GM04504 (cell line): ENCODE data around the gene SCP2D1.
A peak's percentile ranks its signal among the peaks of the same experiment; 100 is the strongest.
"Not testable (repeated sequence)": the region's sequence is repeated elsewhere in the genome, so short reads cannot be mapped to it uniquely, and the experiment has no call there.

Experiments used
- DNase-seq: peaks from one replicate; pipeline ENCODE4 v3.0.0-alpha.2; 2012; ENCODE audit warnings: low read depth

SCP2D1 gene

DNA sequence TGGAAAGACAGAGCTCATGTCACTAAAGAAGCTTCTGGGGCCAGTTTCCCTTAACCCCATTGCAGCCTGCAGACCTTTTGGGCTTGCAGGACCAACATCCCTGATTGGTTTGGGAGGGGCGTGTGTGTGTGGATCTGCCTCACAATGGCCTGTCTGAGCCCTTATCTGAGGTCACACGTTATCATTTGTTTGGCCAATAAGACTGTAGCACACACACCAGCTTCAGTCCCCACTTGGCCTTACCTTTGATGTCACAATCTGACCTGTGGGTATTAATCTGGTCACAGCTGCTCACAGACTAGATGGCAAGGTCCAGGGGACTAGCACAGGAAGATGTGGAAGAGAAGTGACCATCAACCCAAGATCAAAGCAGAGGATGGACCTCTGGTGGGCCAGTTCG is at the start of gene SCP2D1:
SCP2D1 (plus strand) TSS at position 301 of the 400 bp plus-strand sequence; CDS start at position 334, 33 bp downstream.
- no peak for DNase-seq

DNA sequence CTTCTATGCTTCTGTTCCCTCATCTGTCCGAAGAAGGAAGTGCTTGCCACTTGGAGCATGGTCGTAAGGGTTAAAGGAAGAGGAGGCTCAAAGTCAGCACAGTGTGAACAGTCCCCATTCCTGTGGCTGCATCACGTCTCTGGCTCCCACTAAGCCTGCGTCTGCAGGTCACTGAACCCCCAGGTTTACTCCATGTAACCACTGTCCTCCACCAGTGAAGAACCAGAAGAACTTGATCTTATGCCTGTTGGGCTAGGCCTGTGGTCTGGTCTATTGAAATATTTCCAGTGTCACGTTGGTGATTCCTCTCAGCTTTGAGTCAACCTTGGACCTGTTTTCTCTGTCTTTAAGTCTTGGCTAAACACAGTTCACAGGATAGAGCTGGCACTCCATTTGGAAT is 45.9 kb upstream of the SCP2D1 start:
- no peak for DNase-seq

DNA sequence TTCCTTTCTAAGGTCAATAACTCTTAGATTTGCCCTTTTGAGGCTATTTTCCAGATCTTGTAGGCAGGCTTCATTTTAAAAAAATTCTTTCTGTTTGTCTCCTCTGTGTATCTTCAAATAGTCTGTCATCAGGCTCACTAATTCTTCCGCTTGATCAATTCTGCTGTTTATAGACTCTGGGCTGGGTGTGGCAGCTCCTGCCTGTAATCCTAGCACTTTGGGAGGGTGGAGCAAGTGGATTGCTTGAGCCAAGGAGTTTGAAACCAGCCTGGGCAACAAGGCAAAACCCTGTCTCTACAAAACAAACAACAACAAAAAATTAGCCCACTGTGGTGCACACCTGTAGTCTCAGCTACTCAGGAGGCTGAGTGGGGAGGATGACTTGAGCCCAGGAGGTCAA is 40.0 kb upstream of the SCP2D1 start:
- DNase-seq, result no peak

DNA sequence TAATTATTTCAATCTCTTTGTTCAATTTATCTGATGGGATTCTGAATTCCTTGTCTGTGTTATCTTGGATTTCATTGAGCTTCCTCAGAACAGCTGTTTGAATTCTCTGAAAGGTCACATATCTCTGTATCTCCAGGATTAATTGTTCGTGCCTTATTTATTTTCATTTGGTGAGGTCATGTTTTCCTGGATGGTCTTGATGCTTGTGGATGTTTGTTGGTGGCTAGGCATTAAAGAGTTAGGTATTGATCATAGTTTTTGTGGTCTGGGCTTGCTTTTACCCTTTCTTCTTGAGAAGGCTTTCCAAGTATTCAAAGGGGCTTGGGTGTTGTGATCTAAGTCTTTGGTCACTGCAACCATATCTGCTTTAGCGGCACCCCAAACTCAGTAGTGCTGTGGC is 39.4 kb upstream of the SCP2D1 start:
- DNase-seq, result no peak

DNA sequence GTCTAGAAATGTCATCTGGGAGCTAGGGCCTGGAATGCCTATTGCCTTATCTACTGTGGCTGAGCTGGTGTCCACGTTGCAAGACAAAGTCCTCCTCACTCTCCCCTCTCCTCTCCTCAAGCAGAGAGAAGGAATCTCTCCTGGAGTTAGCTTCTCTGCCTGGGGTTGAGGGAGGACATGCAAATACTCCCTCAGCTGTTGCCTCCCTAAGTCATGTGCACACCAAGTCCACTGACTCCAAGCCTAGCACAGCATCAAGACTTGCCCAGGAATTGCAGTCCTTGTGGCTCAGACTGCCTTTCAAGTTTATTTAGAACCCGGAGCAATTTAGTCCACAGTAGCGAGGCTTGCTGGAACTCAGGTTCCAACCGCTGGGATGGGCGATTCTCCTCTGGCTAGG is 38.0 kb upstream of the SCP2D1 start:
- DNase-seq, result no peak

DNA sequence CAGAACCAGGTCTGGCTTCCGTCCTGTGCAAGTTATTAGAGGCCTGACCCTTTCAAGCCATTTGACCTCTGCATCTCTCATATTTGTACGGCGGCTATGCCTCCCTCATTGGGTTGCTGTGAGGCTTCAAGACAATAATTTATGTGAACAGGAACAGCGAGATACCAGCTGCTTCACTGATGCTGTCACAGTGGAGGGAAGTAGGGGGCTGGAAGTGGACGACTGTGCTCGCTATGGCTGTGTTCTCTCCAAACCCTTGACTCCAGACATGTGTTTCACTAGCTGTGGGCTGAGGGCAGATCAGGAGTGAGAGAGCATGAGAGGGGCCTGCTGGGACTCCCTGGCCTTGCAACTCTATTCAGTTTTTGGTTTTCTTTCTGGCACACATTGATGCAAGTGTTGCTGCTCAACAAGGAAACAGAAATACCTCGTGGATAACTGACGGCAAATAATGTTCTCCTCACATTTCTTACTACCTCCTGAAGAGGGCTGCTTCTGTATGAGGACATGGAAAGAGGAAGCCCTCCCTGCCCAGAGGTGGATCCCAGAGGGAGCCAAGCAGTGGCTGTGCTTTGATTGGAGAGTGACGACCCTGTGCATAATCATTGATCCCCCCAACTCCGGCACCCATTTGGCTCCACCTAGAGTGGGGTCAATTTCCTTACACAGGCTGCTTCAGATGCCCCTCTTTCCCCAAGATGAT is 34.7 kb upstream of the SCP2D1 start:
- DNase-seq, result no peak

DNA sequence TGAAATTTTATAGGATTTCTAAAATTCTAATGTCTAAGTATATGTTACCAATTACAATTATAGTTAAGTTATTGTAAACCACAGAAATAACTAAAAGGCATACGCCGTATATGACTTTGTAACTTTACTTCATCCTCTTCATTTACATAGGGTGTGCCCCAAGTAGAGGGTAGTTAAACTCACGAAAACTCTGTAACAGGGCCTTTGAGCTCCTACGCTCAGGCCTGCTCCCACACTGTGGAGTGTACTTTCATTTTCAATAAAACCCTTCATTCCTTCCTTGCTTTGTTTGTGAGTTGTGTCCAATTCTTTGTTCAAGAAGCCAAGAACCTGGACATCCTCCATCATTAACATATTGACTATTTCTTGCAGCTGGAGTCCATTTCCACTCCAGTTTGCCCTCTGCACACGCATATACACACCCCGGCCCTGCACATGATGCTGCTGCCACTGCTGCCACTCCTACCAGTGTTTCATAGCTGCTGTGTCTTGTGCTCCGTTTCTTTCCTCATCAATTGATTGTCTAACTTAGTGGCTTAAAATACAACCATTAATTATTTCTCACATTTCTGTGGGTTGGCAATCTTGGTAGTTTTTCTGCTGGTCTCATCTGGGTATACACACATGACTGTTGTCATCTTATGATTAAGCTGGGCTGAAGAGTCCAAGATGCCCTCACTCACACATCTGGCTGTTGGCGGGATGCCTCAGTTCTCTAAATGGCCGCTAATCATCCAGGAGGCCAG is 33.0 kb upstream of the SCP2D1 start:
- no peak for DNase-seq

DNA sequence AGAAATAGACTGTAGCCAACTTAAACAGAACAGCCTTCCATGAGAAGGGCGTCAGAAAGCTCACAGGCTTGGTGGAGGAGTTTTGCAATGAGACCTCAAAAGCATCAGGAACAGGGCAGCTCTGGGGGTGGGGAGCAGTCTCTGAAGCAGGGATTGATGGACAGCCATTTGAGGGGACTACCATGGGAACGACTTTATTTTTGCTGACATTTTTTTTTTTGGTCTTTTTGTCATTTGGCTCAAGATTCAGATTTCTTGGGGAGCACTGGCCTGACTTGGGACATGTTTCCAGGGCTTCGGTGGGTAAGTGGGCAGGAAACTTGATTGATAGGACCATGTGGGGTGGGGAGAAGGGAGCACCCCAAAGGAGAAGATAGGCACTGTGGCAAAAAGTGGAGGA is 32.1 kb upstream of the SCP2D1 start:
- DNase-seq, result no peak

DNA sequence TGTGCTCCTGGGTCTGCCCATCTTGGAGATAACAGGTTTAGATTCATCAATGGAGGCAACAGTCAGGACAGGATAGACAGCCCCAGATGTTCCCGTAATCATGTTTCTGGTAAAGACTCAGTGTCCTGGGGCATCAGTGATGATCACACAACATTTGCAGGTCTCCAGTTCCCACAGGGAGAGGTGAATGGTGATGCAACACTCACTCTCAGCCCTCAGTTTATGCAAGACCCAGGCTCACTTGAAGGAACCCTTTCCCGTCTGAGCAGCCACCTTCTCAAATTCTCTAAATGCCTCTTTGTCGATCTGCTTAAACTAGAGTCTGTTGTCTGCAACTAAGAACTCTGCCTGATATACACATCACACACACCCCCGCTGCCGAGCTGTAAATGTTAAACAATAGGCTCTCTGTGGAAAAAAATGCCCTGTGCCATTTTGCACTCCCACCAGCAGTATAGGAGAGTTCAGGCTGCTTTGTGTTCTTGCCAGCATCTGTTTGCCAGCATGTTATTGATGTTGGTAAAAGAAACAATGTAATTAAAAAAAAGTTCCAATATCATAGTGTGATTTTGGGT is 30.1 kb upstream of the SCP2D1 start:
- DNase-seq, result no peak

DNA sequence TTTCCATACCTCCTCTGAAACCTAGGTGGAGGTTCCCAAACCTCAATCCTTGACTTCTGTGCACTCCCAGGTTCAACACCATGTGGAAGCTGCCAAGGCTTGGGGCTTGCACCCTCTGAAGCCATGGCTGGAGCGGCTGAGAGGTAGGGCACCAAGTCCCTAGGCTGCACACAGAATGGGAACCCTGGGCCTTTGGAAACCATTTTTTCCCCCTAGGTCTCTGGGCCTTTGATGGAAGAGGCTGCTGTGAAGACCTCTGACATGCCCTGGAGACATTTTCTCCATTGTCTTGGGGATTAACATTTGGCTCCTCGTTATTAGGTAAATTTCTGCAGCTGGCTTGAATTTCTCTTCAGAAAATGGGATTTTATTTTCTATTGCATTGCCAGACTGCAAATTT is 26.5 kb upstream of the SCP2D1 start:
- not testable (repeated sequence) for DNase-seq

DNA sequence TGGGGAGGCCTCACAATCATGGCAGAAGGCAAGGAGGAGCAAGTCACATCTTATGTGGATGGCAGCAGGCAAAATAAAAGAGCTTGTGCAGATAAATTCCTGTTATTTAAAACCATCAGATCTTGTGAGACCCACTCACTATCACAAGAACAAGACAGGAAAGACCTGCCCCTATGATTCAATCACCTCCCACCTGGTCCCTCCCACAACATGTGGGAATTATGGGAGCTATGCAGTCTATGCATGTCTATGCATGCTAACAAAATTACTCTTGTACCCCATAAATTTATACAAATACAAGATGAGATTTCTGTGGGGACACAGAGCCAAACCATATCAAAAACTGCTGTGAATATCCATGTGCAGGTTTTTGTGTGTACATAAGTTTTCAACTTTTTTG is 25.6 kb upstream of the SCP2D1 start:
- no peak for DNase-seq

DNA sequence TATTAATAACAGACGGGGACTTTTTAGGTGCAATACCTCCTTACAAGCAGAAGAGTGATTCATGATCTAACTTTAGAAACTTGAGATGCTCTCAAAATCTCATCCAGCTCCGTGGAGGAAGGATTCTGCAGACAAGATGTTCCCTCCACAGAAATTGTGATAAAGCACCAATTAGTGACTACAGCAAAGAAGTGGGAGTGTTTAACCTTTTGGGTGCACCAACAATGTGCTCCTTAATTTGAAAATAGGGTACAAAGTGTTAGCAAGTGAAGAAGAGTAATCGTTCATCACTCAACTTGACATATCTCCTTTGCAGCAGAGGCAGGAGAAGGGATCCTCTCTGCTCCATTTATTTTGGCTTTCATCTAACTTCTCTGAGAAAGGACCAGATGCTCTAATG is 22.8 kb upstream of the SCP2D1 start:
- no peak for DNase-seq

DNA sequence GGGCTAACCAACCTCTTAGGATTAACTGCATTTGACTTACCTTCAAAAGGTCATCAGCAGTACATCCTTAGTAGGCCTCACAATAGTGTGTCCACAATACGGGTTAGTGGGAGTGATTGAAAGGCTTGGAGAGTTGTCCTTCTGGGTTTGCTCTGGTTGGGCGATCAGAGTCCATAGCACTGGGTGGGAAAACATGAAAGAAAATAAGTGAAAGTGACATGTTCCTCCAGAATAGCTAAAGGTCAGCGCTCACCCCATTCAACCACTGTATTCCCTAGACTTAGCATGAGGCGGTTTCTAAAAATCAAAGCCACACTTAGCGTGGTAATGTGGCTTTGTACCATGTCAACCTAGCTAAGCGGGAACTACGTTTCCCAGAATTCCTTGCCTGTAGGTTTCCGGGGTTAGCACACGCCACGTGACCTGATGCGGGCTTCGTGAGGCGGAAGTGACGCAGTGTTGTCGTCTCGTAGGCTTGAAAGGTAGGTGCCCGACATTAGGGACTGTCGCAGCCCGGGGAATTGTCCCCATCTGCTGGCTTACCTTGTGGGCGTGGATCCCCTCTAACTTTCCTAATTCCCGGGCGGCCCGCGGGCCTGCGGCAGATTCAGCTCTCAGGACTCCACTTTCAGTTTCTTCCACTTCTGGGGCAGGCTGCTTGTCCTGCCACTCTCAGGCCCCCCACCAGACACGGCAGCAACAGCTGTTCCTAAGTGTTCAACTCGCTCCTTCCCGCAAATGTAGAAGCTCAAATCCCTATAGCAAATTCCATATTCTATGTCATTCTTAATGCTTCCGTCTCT is 19.8 kb upstream of the SCP2D1 start:
- DNase-seq, result peak; percentile 69

DNA sequence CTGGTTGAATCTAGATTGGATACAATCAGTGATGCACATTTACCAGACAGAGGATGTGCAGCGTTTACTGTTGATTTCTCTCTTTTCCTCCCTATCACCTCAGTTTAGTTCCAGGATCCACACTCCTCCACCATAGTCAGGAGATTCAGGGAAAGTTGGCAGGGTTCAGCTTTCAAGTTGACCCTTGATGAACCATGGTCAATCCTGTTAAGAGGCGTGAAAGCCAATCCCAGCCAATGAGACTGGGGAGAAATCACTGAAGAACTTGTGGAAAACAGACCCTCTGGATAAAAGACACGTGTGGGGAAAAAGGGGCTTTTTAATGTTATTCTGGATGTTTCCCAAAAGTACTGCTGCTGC is 19.2 kb upstream of the SCP2D1 start:
- DNase-seq, result no peak

DNA sequence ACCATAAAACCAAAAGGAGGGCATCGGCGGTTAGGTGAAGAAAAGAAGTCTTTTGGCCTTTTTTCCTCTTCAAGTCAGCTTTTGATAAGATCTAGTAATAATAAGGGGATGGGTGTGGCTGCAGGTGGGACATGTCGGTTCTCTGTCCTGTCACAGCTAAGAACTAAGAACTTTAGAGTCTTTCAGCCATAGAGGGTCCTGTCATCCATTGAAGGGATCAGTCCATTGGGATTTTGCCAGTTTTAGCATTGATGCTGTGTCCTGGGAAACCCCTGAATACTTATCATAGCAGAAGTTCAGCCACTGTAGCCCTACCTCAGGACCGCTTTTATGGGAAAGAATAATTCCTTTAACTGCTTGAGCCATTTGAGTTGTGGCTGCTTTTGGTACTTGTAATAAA is 18.2 kb upstream of the SCP2D1 start:
- DNase-seq, result no peak

DNA sequence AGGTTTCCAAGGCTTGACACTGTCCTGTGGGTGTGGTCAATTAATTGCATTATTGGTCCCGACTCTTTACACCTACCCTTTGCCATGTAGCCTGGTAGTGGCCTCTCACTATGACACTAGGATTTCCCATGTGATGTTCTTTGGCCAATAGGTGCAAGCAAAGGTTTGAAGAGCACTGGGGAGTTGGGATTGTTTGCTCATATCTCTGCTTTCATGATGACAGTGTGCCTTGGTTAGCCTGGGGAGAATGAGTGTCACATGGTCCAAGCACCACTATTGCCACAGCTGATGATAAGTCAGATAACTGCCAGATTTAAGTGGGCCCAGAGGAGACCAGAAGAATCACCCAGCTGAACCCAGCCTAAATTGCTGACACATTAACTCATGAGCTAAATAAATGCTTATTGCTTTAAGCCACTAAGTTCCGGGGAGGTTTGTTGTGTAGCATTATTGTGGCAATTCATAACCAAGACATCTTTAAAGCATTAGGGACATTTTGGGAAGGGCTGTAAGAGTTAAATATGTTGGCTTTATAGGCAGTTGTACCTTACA is 17.2 kb upstream of the SCP2D1 start:
- DNase-seq, result no peak

DNA sequence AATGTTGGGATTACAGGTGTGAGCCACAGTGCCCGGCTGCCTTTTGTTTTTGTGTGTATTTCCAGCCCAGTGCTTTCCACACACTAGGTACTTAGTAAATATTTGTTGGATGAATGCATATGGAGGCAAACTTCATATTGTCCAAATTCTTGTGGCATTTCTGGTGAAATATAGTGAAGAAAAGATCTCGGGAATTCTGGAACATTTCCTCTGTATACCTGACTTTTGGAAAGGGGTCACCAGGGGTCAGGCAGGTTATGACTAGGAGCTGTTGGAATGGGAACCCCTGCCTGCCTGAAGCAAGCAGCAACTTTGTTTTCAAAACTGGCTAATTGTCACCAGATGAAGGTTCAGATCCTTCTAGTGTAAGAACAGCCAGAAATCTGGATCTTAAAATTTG is 12.1 kb upstream of the SCP2D1 start:
- DNase-seq, result no peak

DNA sequence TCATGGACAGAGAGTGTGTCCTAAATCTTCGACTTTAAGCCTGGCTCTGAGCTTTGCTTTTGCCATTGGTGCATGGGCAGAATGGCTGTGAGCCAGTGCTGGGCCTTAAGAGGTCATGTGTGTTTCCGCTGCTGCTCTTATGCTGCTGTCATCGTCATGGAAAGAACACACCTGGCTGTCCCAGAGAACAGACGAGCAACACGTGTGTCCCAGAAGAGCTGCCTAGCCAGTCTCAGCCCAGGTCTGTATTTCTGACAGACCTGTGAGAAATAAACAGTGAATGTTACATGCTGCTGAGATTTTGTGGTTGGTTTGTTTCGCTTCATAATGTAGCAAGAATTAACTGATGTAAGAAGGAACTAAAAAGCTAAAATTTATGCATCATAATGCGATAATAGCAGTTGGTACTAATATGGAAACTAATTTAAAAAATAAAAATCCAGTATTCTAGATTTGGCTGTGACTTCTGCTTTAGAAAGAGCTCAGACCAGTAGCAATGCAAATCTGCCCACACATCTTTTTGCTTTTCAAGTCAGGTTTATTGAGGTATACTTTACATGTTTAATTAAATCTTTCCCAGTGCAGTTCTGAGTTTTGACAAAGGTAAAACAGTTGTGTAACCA is 11.5 kb upstream of the SCP2D1 start:
- DNase-seq, result no peak

DNA sequence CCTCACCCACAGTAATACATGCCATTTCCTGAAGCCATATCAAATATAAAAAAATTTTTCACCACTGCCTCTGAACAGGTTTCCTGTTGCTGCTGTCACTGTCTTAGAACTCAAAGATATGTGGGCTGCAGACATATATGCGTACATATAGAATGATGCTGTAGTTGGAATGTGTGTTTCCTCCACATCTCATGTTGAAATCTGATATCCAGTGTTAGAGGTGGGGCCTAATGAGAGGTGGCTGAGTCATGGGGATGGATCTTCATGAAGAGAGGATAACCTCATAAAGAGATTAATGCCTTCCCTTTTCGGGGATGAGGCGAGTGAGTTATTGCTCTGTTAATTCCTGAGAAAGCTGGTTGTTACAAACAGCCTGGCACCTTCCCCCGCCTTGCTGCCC is 7.7 kb upstream of the SCP2D1 start:
- peak; percentile 5 for DNase-seq

DNA sequence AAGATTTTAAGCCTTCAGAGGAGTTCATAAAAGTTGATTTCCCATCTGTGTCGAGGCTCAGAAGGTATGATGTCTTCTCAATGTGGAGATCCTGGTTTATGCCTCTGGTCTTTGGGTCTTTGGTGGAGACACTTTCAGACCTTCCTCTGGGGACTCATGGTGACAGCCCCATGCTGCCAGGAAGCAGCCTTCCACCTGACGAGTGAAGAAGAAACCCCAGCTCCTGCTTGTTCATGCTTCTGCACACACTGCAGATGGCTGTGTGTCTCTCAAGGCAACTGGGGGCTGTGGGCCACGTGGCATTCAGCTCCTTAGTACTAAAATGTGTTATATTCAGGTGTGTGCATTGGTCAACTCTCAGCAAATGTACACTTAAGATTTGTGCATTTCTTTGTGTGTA is 4.9 kb upstream of the SCP2D1 start:
- no peak for DNase-seq

DNA sequence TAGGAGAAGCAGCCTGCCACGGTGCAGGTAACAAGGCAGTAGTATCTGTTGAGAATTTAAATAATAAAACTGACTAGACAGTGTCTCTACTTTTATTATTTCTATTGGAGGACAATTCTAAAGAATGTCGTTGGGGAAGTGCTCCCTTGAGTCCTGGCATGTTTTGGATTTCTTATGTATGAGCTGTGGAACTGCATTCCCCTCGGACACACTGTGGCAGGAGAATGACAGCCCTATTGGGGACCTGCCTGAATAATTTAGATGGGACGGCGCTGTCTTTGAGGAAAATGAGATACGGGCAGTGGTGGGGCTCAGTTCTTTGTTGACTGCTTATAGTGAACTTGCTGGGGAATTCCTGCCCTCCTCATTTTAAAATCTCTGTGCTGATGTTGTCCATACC is 2.4 kb upstream of the SCP2D1 start:
- no peak for DNase-seq

DNA sequence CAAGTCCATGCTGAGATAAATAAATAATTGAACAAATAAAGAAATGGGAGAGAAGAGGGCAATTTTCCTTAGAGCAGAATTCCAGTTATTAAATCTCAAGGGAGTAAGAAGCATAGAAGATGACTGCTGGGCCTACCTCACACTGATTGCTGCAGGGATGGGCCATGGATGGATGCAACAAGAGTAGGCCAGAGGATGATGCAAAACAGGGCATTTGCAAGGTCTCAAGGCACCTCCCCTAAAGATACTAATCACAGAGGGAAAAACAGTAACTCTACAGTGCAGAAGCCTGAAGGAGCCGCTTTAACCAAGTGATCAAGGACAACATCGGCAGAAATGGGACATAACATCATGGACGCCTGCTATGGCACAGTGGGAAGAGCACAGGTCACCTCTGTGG is 1.7 kb upstream of the SCP2D1 start:
- no peak for DNase-seq
